Measurements from ENCODE around the gene TBC1D22B.

Gene TBC1D22B

DNA sequence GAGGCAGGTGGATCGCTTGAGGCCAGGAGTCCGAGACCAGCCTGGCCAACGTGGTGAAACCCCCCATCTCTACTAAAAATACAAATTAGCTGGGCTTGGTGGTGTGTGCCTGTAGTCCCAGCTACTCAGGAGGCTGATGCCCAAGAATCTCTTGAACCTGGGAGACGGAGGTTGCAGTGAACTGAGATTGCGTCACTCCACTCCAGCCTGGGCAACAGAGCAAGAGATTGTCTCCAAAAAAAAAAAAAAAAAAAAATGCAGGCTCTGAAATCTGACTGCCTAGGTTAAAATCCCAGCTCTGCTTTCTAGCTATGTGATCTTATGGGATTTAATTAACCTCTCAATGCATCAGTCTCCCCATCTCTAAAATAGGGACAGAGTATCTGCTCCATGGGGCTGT, 3.6 kb downstream of the TBC1D22B start:
- Histone ChIP-seq H3K4me3 (no peak overlapping the region), H3K27ac (no peak overlapping the region), H3K9me3 (no peaks in the 10 kb centered on the region), H3K36me3 (no peaks in the 10 kb centered on the region), H3K4me1 (peaks cover 0 to 41% (median 12%) of the 10 kb centered on the region in 4 donors), H3K27me3 (no peaks in the 10 kb centered on the region)
- DNase-seq, result no peak
- intact Hi-C loops (cut with DNase I; ENCODE audit: low total_unique reads), result no loop called here
- TF ChIP-seq CTCF (IDR thresholded peaks at IDR 0.05), result no peak

- Histone ChIP-seq H3K4me1 (peaks cover 0 to 35% (median 8%) of the 10 kb centered on the region in 4 donors), H3K4me3 (no peak overlapping the region)
- intact Hi-C loops (cut with DNase I; ENCODE audit: low total_unique reads), result no loop called here
Observed at GRCh38 chr6:37262446-37263026, 5.0 kb downstream of the TBC1D22B start.

GRCh38 chr6:37265001-37265400, 7.4 kb downstream of the TBC1D22B start:
- intact Hi-C loops (cut with DNase I; ENCODE audit: low total_unique reads), result no loop called here
- TF ChIP-seq CTCF (IDR thresholded peaks at IDR 0.05), result no peak
- Histone ChIP-seq H3K27ac (no peak overlapping the region), H3K4me3 (no peak overlapping the region), H3K4me1 (peaks cover 0 to 19% (median 1%) of the 10 kb centered on the region in 4 donors), H3K27me3 (no peaks in the 10 kb centered on the region), H3K36me3 (peaks cover 0 to 7% (median 7%) of the 10 kb centered on the region in 3 donors), H3K9me3 (peaks cover 0 to 4% (median 0%) of the 10 kb centered on the region in 3 donors)
- DNase-seq, result no peak

More at GRCh38 chr6:37262446-37263026, 5.0 kb downstream of the TBC1D22B start:
- no peak for DNase-seq
- TF ChIP-seq CTCF (IDR thresholded peaks at IDR 0.05), result no peak
- no peaks in the 10 kb centered on the region for H3K36me3 ChIP-seq
- H3K27ac ChIP-seq, result no peak overlapping the region
- H3K9me3 ChIP-seq, result peaks cover 0 to 4% (median 0%) of the 10 kb centered on the region in 3 donors
- no peaks in the 10 kb centered on the region for H3K27me3 ChIP-seq

DNA sequence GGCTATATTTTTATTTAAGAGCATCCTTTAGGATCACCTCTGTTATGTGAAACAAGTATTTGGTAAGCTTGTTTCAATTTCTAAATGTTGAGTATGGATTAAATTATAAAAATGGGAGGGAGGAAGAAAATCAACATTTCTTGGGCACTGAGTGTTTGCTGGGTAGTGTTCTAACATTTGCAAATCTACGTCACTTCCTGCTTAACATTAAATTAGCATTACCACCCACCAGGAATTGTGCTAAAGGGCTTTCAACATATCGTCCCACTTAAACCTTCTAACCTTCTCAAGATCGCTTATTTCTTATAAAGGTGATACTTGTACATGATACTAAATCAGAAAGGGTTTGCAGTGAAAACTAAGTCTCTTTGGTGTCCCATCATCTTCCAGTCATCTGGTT, 8.3 kb downstream of the TBC1D22B start:
- TF ChIP-seq CTCF (IDR thresholded peaks at IDR 0.05), result no peak
- peaks cover 0 to 18% (median 1%) of the 10 kb centered on the region in 4 donors for H3K4me1 ChIP-seq
- no peak for DNase-seq
- no peaks in the 10 kb centered on the region for H3K27me3 ChIP-seq
- intact Hi-C loops (cut with DNase I; ENCODE audit: low total_unique reads), result no loop called here
- H3K36me3 ChIP-seq, result peaks cover 0 to 16% (median 8%) of the 10 kb centered on the region in 3 donors
- H3K27ac ChIP-seq, result no peak overlapping the region
- H3K9me3 ChIP-seq, result peaks cover 0 to 4% (median 0%) of the 10 kb centered on the region in 3 donors
- H3K4me3 ChIP-seq, result no peak overlapping the region

DNA sequence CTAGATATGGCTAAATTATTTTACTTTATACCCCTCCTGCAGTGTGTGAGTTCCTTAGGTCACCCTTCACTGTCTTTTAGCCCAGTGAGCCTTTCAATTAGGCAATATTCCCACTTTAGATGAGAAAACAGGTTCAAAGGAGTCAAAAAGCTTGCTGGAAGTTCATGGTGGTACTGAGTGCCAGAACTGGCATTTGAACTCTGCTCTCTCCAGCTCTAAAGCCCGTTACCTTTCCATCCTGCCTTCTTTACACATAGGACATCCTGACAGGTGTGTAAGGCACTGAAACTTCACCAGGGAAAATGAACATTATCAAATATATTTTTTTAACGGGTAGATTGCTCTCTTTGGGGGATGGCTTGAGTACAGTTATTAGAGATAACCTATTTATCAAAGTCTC, 11.5 kb downstream of the TBC1D22B start:
- Histone ChIP-seq H3K4me1 (peaks cover 0 to 10% (median 1%) of the 10 kb centered on the region in 4 donors), H3K9me3 (peaks cover 0 to 4% (median 0%) of the 10 kb centered on the region in 3 donors), H3K27ac (no peak overlapping the region), H3K27me3 (no peaks in the 10 kb centered on the region), H3K4me3 (no peak overlapping the region), H3K36me3 (peaks cover 0 to 21% (median 8%) of the 10 kb centered on the region in 3 donors)
- no peak for DNase-seq
- intact Hi-C loops (cut with DNase I; ENCODE audit: low total_unique reads), result no loop called here
- no peak for TF ChIP-seq CTCF (IDR thresholded peaks at IDR 0.05)
